ENCODE measurements around the gene NUP35. TPM values are rescaled to one million over a fixed set of nuclear protein-coding genes. Genes with fewer than 3 reads are reported as not detected.

Gene NUP35
- total RNA-seq, 2 experiments from 2014 or later: 36.5 to 37.3 TPM

DNA sequence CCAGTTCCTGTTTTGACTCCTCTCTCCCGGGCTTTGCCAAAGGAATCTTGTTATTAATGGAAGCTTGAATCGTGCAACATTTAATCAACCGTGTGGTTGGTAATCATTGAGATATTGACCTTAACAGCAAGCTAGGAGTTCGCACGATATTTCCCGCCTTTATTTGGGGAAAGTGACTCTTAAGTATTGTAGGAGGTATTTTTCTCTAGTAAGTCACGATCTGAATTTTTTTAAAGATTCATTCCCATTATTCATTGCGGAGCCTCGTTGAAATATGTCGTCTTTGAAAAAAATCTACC, 663 bp downstream of the NUP35 start:
- Histone ChIP-seq H2AFZ (ENCODE audit: low read length) (peak overlapping the region; percentile 97), H3K79me2 (ENCODE audit: insufficient read depth, low read depth, low read length) (peaks cover 54% of the 10 kb centered on the region), H3K9me3 (ENCODE audit: low read length) (no peaks in the 10 kb centered on the region), H3K4me1 (ENCODE audit: insufficient read depth, low read length, poor library complexity, severe bottlenecking) (peaks cover 22% of the 10 kb centered on the region), H3K36me3 (ENCODE audit: insufficient read depth, low read length) (peaks cover 26% of the 10 kb centered on the region), H3K27ac (ENCODE audit: low read depth, low read length, poor library complexity, severe bottlenecking) (peak overlapping the region; percentile 88), H3K9me2 (ENCODE audit: insufficient read depth, low read length) (no peaks in the 10 kb centered on the region), H4K20me1 (ENCODE audit: insufficient read depth, low read length) (peaks cover 33% of the 10 kb centered on the region; the same call in 1 of the 2 replicates), H3K4me2 (ENCODE audit: low read length) (peak overlapping the region; percentile 87), H3K4me3 (ENCODE audit: low read depth, low read length, poor library complexity, severe bottlenecking) (peak overlapping the region; percentile 97)
- BruUV-seq (replicated peaks): TSS peak; percentile 61
- POLR2A ChIA-PET: interaction anchor here (0.7 to 2.3 kb wide), 6 partner anchors 9 to 408 kb away, joined by 3 to 10 read pairs (median 4); partner anchors contain the start of genes DNAJC10 and DUSP19
- TF ChIP-seq, protein P1, sequence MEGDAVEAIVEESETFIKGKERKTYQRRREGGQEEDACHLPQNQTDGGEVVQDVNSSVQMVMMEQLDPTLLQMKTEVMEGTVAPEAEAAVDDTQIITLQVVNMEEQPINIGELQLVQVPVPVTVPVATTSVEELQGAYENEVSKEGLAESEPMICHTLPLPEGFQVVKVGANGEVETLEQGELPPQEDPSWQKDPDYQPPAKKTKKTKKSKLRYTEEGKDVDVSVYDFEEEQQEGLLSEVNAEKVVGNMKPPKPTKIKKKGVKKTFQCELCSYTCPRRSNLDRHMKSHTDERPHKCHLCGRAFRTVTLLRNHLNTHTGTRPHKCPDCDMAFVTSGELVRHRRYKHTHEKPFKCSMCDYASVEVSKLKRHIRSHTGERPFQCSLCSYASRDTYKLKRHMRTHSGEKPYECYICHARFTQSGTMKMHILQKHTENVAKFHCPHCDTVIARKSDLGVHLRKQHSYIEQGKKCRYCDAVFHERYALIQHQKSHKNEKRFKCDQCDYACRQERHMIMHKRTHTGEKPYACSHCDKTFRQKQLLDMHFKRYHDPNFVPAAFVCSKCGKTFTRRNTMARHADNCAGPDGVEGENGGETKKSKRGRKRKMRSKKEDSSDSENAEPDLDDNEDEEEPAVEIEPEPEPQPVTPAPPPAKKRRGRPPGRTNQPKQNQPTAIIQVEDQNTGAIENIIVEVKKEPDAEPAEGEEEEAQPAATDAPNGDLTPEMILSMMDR (conservative IDR thresholded peaks at IDR 0.05; ENCODE audit: low read length): no peak
- no peak for TF ChIP-seq EZH2phosphoT487 (IDR thresholded peaks at IDR 0.05; ENCODE audit: borderline replicate concordance, low read depth, low read length)
- intact Hi-C loops (cut with micrococcal nuclease; ENCODE audit: unreplicated experiment): no loop called here
- DNase-seq (ENCODE audit: low spot score): no peak
- CTCF ChIA-PET (ENCODE audit: unreplicated experiment): no interaction called here

DNA sequence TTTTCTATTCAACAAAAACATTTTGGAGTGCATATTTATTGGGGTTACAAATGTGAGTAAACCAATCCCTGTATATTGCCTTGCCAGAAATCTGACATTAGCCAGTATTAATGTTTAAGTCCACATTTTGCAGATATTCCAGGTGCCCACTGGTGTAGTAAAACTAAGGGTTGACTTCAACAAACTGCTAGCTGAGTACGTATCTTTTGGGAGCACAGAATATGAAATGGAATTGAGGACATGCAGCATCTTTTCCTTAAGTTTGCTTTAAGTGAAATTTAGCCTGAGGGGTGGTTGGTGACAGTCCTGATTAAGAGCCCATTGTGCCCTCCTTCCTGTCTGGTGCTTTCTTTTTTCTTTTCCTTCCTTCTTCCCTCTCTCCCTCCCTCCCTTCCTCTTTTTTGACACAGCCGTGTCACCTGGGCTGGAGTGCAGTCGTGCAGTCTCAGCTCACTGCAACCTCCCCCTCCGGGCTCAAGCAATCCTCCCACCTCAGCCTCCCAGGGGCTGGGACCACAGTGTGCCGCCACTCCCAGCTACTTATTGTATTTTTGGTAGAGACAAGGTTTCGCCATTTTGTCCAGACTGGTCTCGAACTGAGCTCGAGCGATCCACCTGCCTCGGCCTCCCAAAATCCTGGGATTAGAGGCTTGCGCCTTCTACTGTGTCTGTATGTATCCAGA, 1.6 kb downstream of the NUP35 start:
- Histone ChIP-seq H3K9me3 (ENCODE audit: low read length) (no peaks in the 10 kb centered on the region), H3K4me2 (ENCODE audit: low read length) (peak overlapping the region; percentile 87), H3K27ac (ENCODE audit: low read depth, low read length, poor library complexity, severe bottlenecking) (peak overlapping the region; percentile 88), H3K4me3 (ENCODE audit: low read depth, low read length, poor library complexity, severe bottlenecking) (peak overlapping the region; percentile 97), H3K4me1 (ENCODE audit: insufficient read depth, low read length, poor library complexity, severe bottlenecking) (peaks cover 22% of the 10 kb centered on the region), H2AFZ (ENCODE audit: low read length) (no peak overlapping the region; the same call in 1 of the 2 replicates), H3K9me2 (ENCODE audit: insufficient read depth, low read length) (no peaks in the 10 kb centered on the region), H4K20me1 (ENCODE audit: insufficient read depth, low read length) (peaks cover 33% of the 10 kb centered on the region; the same call in 1 of the 2 replicates), H3K36me3 (ENCODE audit: insufficient read depth, low read length) (peaks cover 35% of the 10 kb centered on the region), H3K79me2 (ENCODE audit: insufficient read depth, low read depth, low read length) (peaks cover 63% of the 10 kb centered on the region)
- BruUV-seq (replicated peaks): no TSS peak
- intact Hi-C loops (cut with micrococcal nuclease; ENCODE audit: unreplicated experiment): no loop called here
- ChIA-PET POLR2A (interaction anchor here (0.6 to 1.8 kb wide), 6 partner anchors 17 to 1475 kb away, joined by 3 to 12 read pairs (median 4); partner anchors contain the start of gene DUSP19), CTCF (ENCODE audit: unreplicated experiment) (no interaction called here)
- peak; percentile 26 for DNase-seq (ENCODE audit: low spot score)
- TF ChIP-seq EZH2phosphoT487 (IDR thresholded peaks at IDR 0.05; ENCODE audit: borderline replicate concordance, low read depth, low read length): no peak
- TF ChIP-seq, protein P1 (conservative IDR thresholded peaks at IDR 0.05; ENCODE audit: low read length): no peak

DNA sequence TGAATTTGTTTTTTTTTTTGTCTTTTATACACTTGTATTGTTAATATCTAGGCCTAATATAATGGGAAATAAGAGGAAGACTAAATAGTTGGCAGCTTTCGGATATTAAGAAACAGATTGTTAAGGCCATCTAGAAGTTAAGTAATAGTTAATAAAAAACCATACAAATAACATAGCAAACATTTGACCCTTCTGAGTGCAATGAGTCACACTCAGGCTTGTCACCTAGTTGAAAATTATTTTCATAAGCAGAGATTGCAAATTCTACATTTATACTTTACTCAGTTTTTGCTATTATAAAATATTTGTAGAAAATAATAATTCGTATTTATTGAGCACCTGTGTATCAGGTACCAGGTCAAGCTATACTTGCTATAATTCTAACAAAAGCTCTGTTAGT, 2.4 kb downstream of the NUP35 start:
- no TSS peak for BruUV-seq (replicated peaks)
- DNase-seq (ENCODE audit: low spot score): no peak
- Histone ChIP-seq H3K4me3 (ENCODE audit: low read depth, low read length, poor library complexity, severe bottlenecking) (peak overlapping the region; percentile 97), H3K36me3 (ENCODE audit: insufficient read depth, low read length) (peaks cover 43% of the 10 kb centered on the region), H3K9me2 (ENCODE audit: insufficient read depth, low read length) (no peaks in the 10 kb centered on the region), H2AFZ (ENCODE audit: low read length) (no peak overlapping the region), H3K79me2 (ENCODE audit: insufficient read depth, low read depth, low read length) (peaks cover 71% of the 10 kb centered on the region), H3K4me2 (ENCODE audit: low read length) (peak overlapping the region; percentile 87), H3K27ac (ENCODE audit: low read depth, low read length, poor library complexity, severe bottlenecking) (no peak overlapping the region), H4K20me1 (ENCODE audit: insufficient read depth, low read length) (peaks cover 33% of the 10 kb centered on the region; the same call in 1 of the 2 replicates), H3K9me3 (ENCODE audit: low read length) (no peaks in the 10 kb centered on the region), H3K4me1 (ENCODE audit: insufficient read depth, low read length, poor library complexity, severe bottlenecking) (peaks cover 22% of the 10 kb centered on the region)
- intact Hi-C loops (cut with micrococcal nuclease; ENCODE audit: unreplicated experiment): no loop called here
- POLR2A ChIA-PET: interaction anchor here (0.6 to 2.4 kb wide), 9 partner anchors 8 to 1474 kb away, joined by 3 to 12 read pairs (median 3); partner anchors contain the start of gene DUSP19
- CTCF ChIA-PET (ENCODE audit: unreplicated experiment): interaction anchor here (1.5 kb wide), 1 partner anchor 10 kb away, joined by 3 read pairs; no protein-coding TSS in a partner anchor
- TF ChIP-seq, protein P1 (conservative IDR thresholded peaks at IDR 0.05; ENCODE audit: low read length): no peak
- TF ChIP-seq EZH2phosphoT487 (IDR thresholded peaks at IDR 0.05; ENCODE audit: borderline replicate concordance, low read depth, low read length): no peak
